GM12891 (cell line): ENCODE measurements around the gene INTS6L.

Experiments used
- PAX5 ChIP-seq: IDR thresholded peaks from 2 replicates; pipeline ENCODE4 v1.6.1; 2011; ENCODE audit warnings: low read length, moderate library complexity, mild to moderate bottlenecking; ENCODE audit not compliant: insufficient read depth, severe bottlenecking
- POLR2A ChIP-seq: IDR thresholded peaks from 2 replicates; pipeline ENCODE4 v1.6.1; 2011; ENCODE audit warnings: low read depth, low read length, control low read depth
- POLR2AphosphoS5 ChIP-seq: IDR thresholded peaks from 2 replicates; pipeline ENCODE4 v1.6.1; 2011; ENCODE audit warnings: low read depth, low read length, control low read depth
- SPI1 ChIP-seq: IDR thresholded peaks from 2 replicates; pipeline ENCODE4 v1.6.1; 2011; ENCODE audit warnings: low read depth, low read length, control low read depth
- TAF1 ChIP-seq: IDR thresholded peaks from 2 replicates; pipeline ENCODE4 v1.6.1; 2011; ENCODE audit warnings: low read depth, low read length, control low read depth

DNA sequence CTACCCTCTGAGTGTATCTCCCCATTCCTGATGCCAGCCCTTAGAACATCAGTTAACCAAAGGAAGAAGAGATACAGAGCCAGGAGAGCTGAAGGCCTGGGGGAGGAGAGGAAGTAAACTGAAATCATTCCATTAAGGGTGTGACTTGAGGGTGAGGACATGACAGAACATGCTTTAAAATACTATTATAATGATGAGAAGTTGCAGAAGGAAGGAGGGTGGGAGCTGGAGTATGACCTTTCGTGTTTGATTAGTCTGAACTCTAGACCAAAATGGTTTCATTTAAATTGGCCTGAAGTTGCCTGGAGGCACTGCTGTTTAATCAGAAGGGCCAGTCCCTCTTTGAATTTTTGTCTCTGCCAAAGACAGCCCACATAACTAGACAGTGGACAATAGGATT, 11.4 kb downstream of the INTS6L start:
- TF ChIP-seq POLR2A (no peak), POLR2AphosphoS5 (no peak), TAF1 (no peak), SPI1 (no peak), PAX5 (no peak)
